Measurements from ENCODE around the gene ZC3H18.

ZC3H18 gene

GRCh38 chr16:88650749-88651275, 80.6 kb downstream of the ZC3H18 start, which contains the start of gene CYBA:
Gene CYBA, minus strand, starts transcription at chr16:88651053. Its CDS starts 40 bp downstream, at chr16:88651013.
- DNase-seq (ENCODE audit: extremely low read depth, low read depth): no peak
- no peak for TF ChIP-seq CTCF (IDR thresholded peaks at IDR 0.05; ENCODE audit: low read depth, low read length, missing control alignments)
- H3K4me3 ChIP-seq (replicated peaks; ENCODE audit: low read depth, low read length): peak within 1 kb of the TSS; percentile 76

- TF ChIP-seq CTCF (IDR thresholded peaks at IDR 0.05; ENCODE audit: low read depth, low read length, missing control alignments): no peak
- peak overlapping the region; percentile 76 for H3K4me3 ChIP-seq (replicated peaks; ENCODE audit: low read depth, low read length)
Measured at GRCh38 chr16:88651276-88651988, 81.2 kb downstream of the ZC3H18 start.

GRCh38 chr16:88651989-88652761, 82.0 kb downstream of the ZC3H18 start:
- no peak for DNase-seq (ENCODE audit: extremely low read depth, low read depth)
- TF ChIP-seq CTCF (IDR thresholded peaks at IDR 0.05; ENCODE audit: low read depth, low read length, missing control alignments): no peak
- H3K4me3 ChIP-seq (replicated peaks; ENCODE audit: low read depth, low read length): no peak overlapping the region

More at GRCh38 chr16:88651276-88651988, 81.2 kb downstream of the ZC3H18 start:
- DNase-seq (ENCODE audit: extremely low read depth, low read depth): no peak

- no peak for TF ChIP-seq CTCF (IDR thresholded peaks at IDR 0.05; ENCODE audit: low read depth, low read length, missing control alignments)
- H3K4me3 ChIP-seq (replicated peaks; ENCODE audit: low read depth, low read length): no peak overlapping the region
- DNase-seq (ENCODE audit: extremely low read depth, low read depth): no peak
Measured at GRCh38 chr16:88652762-88653063, 82.5 kb downstream of the ZC3H18 start.

GRCh38 chr16:88653101-88653500, 82.9 kb downstream of the ZC3H18 start:
- H3K4me3 ChIP-seq (replicated peaks; ENCODE audit: low read depth, low read length): no peak overlapping the region
- DNase-seq (ENCODE audit: extremely low read depth, low read depth): no peak
- no peak for TF ChIP-seq CTCF (IDR thresholded peaks at IDR 0.05; ENCODE audit: low read depth, low read length, missing control alignments)

GRCh38 chr16:88653596-88654362, 83.6 kb downstream of the ZC3H18 start:
- TF ChIP-seq CTCF (IDR thresholded peaks at IDR 0.05; ENCODE audit: low read depth, low read length, missing control alignments): no peak
- no peak for DNase-seq (ENCODE audit: extremely low read depth, low read depth)
- no peak overlapping the region for H3K4me3 ChIP-seq (replicated peaks; ENCODE audit: low read depth, low read length)
